GM12878 (cell line): ENCODE data around the gene CDC42EP3. TPM values are rescaled to one million over a fixed set of nuclear protein-coding genes. Genes with fewer than 3 reads are reported as not detected.

ENCODE experiments used
- BACH1 ChIP-seq: fragments of 450-650 bp; IDR thresholded peaks from 2 replicates; pipeline ENCODE4 v1.6.1; 2017; ENCODE audit warnings: mild to moderate bottlenecking, borderline replicate concordance
- BCL11A ChIP-seq: IDR thresholded peaks from 2 replicates; pipeline ENCODE4 v1.6.1; 2011; ENCODE audit warnings: low read depth, low read length
- BHLHE40 ChIP-seq, 2 experiments: fragments of 450-650 bp in 1 of 2; IDR thresholded peaks; 2 replicates each; pipeline ENCODE4 v1.6.1; 2011 to 2017; ENCODE audit warnings: low read depth in 2 of 2, borderline replicate concordance in 1 of 2, improper control_type of control experiment in 1 of 2, low read length in 1 of 2, mild to moderate bottlenecking in 1 of 2
- CEBPB ChIP-seq, 2 experiments: fragments of 150-350 bp in 1 of 2; IDR thresholded peaks; 2 replicates each; pipeline ENCODE4 v1.6.1; 2012 to 2014; ENCODE audit warnings: low read depth in 2 of 2, low read length in 2 of 2, borderline replicate concordance in 1 of 2, inconsistent platforms in 1 of 2
- CHD4 ChIP-seq: fragments of 200-600 bp; sonication (generic); IDR thresholded peaks from 2 replicates; pipeline ENCODE4 v1.6.1; 2016; ENCODE audit warnings: mild to moderate bottlenecking
- CREB1 ChIP-seq: IDR thresholded peaks from 2 replicates; pipeline ENCODE4 v1.6.1; 2012; ENCODE audit warnings: low read depth, mild to moderate bottlenecking, inconsistent platforms
- EED ChIP-seq: sonication (generic); IDR thresholded peaks from 2 replicates; pipeline ENCODE4 v1.6.1; 2016; ENCODE audit warnings: antibody characterized with exemption, low read depth
- HCFC1 ChIP-seq: fragments of 150-350 bp; IDR thresholded peaks from 2 replicates; pipeline ENCODE4 v1.6.1; 2014; ENCODE audit warnings: low read length
- HDGF ChIP-seq: fragments of 450-650 bp; IDR thresholded peaks from 2 replicates; pipeline ENCODE4 v1.6.1; 2016; ENCODE audit warnings: antibody characterized with exemption
- IKZF2 ChIP-seq, 2 experiments: fragments of 450-650 bp; IDR thresholded peaks; 2 replicates each; pipeline ENCODE4 v1.6.1; 2017; ENCODE audit warnings: mild to moderate bottlenecking in 2 of 2, moderate library complexity in 2 of 2
- JUND ChIP-seq: IDR thresholded peaks from 2 replicates; pipeline ENCODE4 v1.6.1; 2012; ENCODE audit warnings: low read depth, mild to moderate bottlenecking, low read length, improper control_type of control experiment, moderate library complexity
- MEF2B ChIP-seq: fragments of 450-650 bp; IDR thresholded peaks from 2 replicates; pipeline ENCODE4 v1.6.1; 2018; ENCODE audit warnings: mild to moderate bottlenecking, moderate library complexity; ENCODE audit not compliant: partially characterized antibody, poor library complexity, severe bottlenecking
- NFIC ChIP-seq: IDR thresholded peaks from 2 replicates; pipeline ENCODE4 v1.6.1; 2012; ENCODE audit warnings: low read depth, mild to moderate bottlenecking, inconsistent platforms, low read length, moderate library complexity
- NRF1 ChIP-seq: conservative IDR thresholded peaks from 2 replicates; pipeline ENCODE4 v1.6.1; 2011; ENCODE audit warnings: mild to moderate bottlenecking, low read depth, low read length, improper control_type of control experiment
- PAX5 ChIP-seq: IDR thresholded peaks from 2 replicates; pipeline ENCODE4 v1.6.1; 2011; ENCODE audit warnings: low read depth, low read length, borderline replicate concordance
- PBX3 ChIP-seq: IDR thresholded peaks from 2 replicates; pipeline ENCODE4 v1.6.1; 2011; ENCODE audit warnings: mild to moderate bottlenecking, low read depth, low read length, moderate library complexity; ENCODE audit not compliant: insufficient replicate concordance
- SIN3A ChIP-seq: IDR thresholded peaks from 2 replicates; pipeline ENCODE4 v1.6.1; 2012; ENCODE audit warnings: low read depth, low read length, improper control_type of control experiment
- SIX5 ChIP-seq: IDR thresholded peaks from 2 replicates; pipeline ENCODE4 v1.6.1; 2011; ENCODE audit warnings: mild to moderate bottlenecking, low read depth, low read length, moderate library complexity; ENCODE audit not compliant: severe bottlenecking
- SMAD5 ChIP-seq: IDR thresholded peaks from 2 replicates; pipeline ENCODE4 v1.6.1; 2016; ENCODE audit warnings: antibody characterized with exemption, low read depth
- SP1 ChIP-seq: IDR thresholded peaks from one replicate; pipeline ENCODE4 v1.6.1; 2011; ENCODE audit warnings: low read depth, low read length
- SPI1 ChIP-seq: IDR thresholded peaks from 2 replicates; pipeline ENCODE4 v1.6.1; 2011; ENCODE audit warnings: low read depth, mild to moderate bottlenecking, low read length, moderate library complexity, borderline replicate concordance; ENCODE audit not compliant: insufficient read depth
- TBL1XR1 ChIP-seq: IDR thresholded peaks from 2 replicates; pipeline ENCODE4 v1.6.1; 2012; ENCODE audit warnings: low read depth, low read length, improper control_type of control experiment
- TCF3 ChIP-seq: IDR thresholded peaks from 2 replicates; pipeline ENCODE4 v1.6.1; 2012; ENCODE audit warnings: low read depth, mild to moderate bottlenecking, low read length, borderline replicate concordance; ENCODE audit not compliant: insufficient read depth
- WRNIP1 ChIP-seq: IDR thresholded peaks from 2 replicates; pipeline ENCODE4 v1.6.1; 2011; ENCODE audit warnings: low read depth, low read length, improper control_type of control experiment, borderline replicate concordance
- YBX1 ChIP-seq: fragments of 450-650 bp; IDR thresholded peaks from 2 replicates; pipeline ENCODE4 v1.6.1; 2016; ENCODE audit warnings: antibody characterized with exemption
- ZNF592 ChIP-seq: fragments of 450-650 bp; IDR thresholded peaks from 2 replicates; pipeline ENCODE4 v1.6.1; 2017; ENCODE audit warnings: mild to moderate bottlenecking, moderate library complexity
- polyA plus RNA-seq, 11 experiments: library from polyadenylated mRNA; depleted of rRNA in 4 of 11; unstranded in 6 of 11; stranded (reverse) in 5 of 11; fragments of >200 nt; fragmentation: Nextera tagmentation in 4 of 11; fragmentation: Illumina TruSeq in 1 of 11; extraction: Ambion mirVana in 4 of 11; extraction: Trizol in 1 of 11; gene quantifications; 1 replicate in 1 of 11; 2 replicates in 10 of 11; pipeline versions ENCODE4 v1.2.1 to v1.2.3, GENCODE V29; 2011 to 2016; ENCODE audit warnings: inconsistent platforms in 2 of 11, missing spikeins in 2 of 11, low read depth in 1 of 11
- total RNA-seq, 4 experiments: library from RNA; depleted of rRNA in 3 of 4; stranded (reverse); fragments of >200 nt in 3 of 4; fragmentation: Illumina TruSeq in 1 of 4; extraction: Trizol in 1 of 4; gene quantifications; 2 replicates each; pipeline versions ENCODE4 v1.2.1 to v1.2.3, GENCODE V29; 2013 to 2021
- TF ChIP-seq, protein P1 (sequence below): IDR thresholded peaks from 2 replicates; pipeline ENCODE4 v1.6.1; 2012; ENCODE audit warnings: low read length, inconsistent platforms

CDC42EP3 gene
- total and polyA plus RNA-seq, 10 of the 15 experiments (the other 5 are each of a cell fraction or from before 2014, with no cell fraction given): 11.8 to 86.9 (median 52.9) TPM

DNA sequence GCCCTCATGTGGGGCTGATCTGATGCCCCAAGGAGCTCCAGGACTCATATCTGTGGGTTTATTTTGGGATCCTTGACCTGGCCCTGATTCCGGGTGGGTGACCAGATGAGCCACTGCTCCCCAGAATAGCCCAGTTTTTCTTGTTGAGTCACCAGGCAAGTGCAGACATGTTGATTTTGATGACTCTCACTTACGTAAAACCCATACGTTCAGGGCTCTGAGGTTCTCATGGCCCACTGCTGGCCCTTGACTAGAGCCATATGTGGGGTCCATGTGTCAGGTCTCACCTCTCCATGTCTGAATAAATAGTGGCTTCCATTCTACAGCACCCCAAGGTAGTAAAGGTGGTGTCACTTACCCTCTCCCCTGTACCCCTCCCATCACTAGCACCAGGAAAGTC, 41.9 kb downstream of the CDC42EP3 start (continued):
- TF ChIP-seq PBX3 (no peak), CHD4 (no peak), SIN3A (no peak), EED (peak; percentile 80), ZNF592 (peak; percentile 12; the same call in 1 of the 2 replicates), SIX5 (no peak), CREB1 (peak; percentile 83), WRNIP1 (no peak), SP1 (peak; percentile 15), NRF1 (no peak), NFIC (peak; percentile 81; the same call in 1 of the 2 replicates), BCL11A (peak; percentile 84), YBX1 (no peak), TCF3 (peak; percentile 72; the same call in 1 of the 2 replicates), HCFC1 (no peak), SMAD5 (no peak), MEF2B (peak; percentile 76), HDGF (0 out of 2 replicates have a peak, but pooled peaks have one; percentile 21), JUND (no peak), IKZF2 (IDR thresholded peaks at IDR 0.05) (peak; percentile 55 to 62; a peak in 3 of 4 replicates), CEBPB (IDR thresholded peaks at IDR 0.05; ENCODE audit: borderline replicate concordance in 1 of 2, low read depth in 2 of 2, low read length in 2 of 2) (no peak), SPI1 (no peak), BACH1 (no peak), TBL1XR1 (0 out of 2 replicates have a peak, but pooled peaks have one; percentile 33), BHLHE40 (IDR thresholded peaks at IDR 0.05; ENCODE audit: borderline replicate concordance in 1 of 2, low read depth in 2 of 2, low read length in 1 of 2) (0 out of 4 replicates have a peak, but pooled peaks have one; percentile 6 to 22), PAX5 (peak; percentile 80)
- TF ChIP-seq, protein P1, sequence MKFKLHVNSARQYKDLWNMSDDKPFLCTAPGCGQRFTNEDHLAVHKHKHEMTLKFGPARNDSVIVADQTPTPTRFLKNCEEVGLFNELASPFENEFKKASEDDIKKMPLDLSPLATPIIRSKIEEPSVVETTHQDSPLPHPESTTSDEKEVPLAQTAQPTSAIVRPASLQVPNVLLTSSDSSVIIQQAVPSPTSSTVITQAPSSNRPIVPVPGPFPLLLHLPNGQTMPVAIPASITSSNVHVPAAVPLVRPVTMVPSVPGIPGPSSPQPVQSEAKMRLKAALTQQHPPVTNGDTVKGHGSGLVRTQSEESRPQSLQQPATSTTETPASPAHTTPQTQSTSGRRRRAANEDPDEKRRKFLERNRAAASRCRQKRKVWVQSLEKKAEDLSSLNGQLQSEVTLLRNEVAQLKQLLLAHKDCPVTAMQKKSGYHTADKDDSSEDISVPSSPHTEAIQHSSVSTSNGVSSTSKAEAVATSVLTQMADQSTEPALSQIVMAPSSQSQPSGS: peak; percentile 77
